HepG2 (cell line): Measurements from ENCODE around the gene PTGES3. TPM values are rescaled to one million over a fixed set of nuclear protein-coding genes. Genes with fewer than 3 reads are reported as not detected.
A peak's percentile ranks its signal among the peaks of the same experiment; 100 is the strongest.

ENCODE experiments used
- ADNP ChIP-seq: sonication (generic); formaldehyde crosslinking; IDR thresholded peaks from 2 replicates; pipeline ENCODE4 v1.4.0; 2020; ENCODE audit warnings: missing genetic modification reagents
- ATAD3A ChIP-seq: sonication (generic); formaldehyde crosslinking; IDR thresholded peaks from 2 replicates; pipeline ENCODE4 v1.4.0; 2020; ENCODE audit warnings: missing genetic modification reagents
- DNMT3B ChIP-seq: conservative IDR thresholded peaks from 2 replicates; pipeline ENCODE4 v1.6.1; 2016; ENCODE audit warnings: missing biosample characterization, control low read depth
- ESRRA ChIP-seq: sonication (generic); formaldehyde crosslinking; IDR thresholded peaks from 2 replicates; pipeline ENCODE4 v1.5.1; 2020; ENCODE audit warnings: mild to moderate bottlenecking, low read depth, missing genetic modification reagents
- FIP1L1 ChIP-seq: fragments of 200-400 bp; formaldehyde crosslinking; IDR thresholded peaks from 2 replicates; pipeline ENCODE4 v1.6.1; 2018; ENCODE audit warnings: low read depth, mild to moderate bottlenecking, low read length, moderate library complexity, borderline replicate concordance; ENCODE audit not compliant: insufficient read depth
- FOXA3 ChIP-seq: IDR thresholded peaks from 2 replicates; pipeline ENCODE4 v1.6.1; 2016; ENCODE audit warnings: missing genetic modification reagents, missing compliant biosample characterization
- HES4 ChIP-seq: sonication (generic); formaldehyde crosslinking; IDR thresholded peaks from 2 replicates; pipeline ENCODE4 v1.9.0; 2021; ENCODE audit warnings: mild to moderate bottlenecking, missing genetic modification reagents, borderline replicate concordance
- NFKB2 ChIP-seq: sonication (generic); formaldehyde crosslinking; IDR thresholded peaks from 2 replicates; pipeline ENCODE4 v1.4.0; 2020; ENCODE audit warnings: missing genetic modification reagents, borderline replicate concordance
- NR2F2 ChIP-seq: IDR thresholded peaks from 2 replicates; pipeline ENCODE4 v1.6.1; 2012; ENCODE audit warnings: low read depth, inconsistent platforms, borderline replicate concordance
- RARA ChIP-seq: IDR thresholded peaks from 2 replicates; pipeline ENCODE4 v1.6.1; 2016; ENCODE audit warnings: missing genetic modification reagents, missing compliant biosample characterization
- STAT5B ChIP-seq: sonication (generic); formaldehyde crosslinking; IDR thresholded peaks from 2 replicates; pipeline ENCODE4 v1.4.0; 2020; ENCODE audit warnings: missing genetic modification reagents
- ZIK1 ChIP-seq: sonication (generic); formaldehyde crosslinking; IDR thresholded peaks from 2 replicates; pipeline ENCODE4 v1.5.0; 2020; ENCODE audit warnings: mild to moderate bottlenecking, low read depth, missing genetic modification reagents, borderline replicate concordance
- ZNF225 ChIP-seq: sonication (generic); formaldehyde crosslinking; IDR thresholded peaks from 2 replicates; pipeline ENCODE4 v1.4.0; 2020; ENCODE audit warnings: mild to moderate bottlenecking, missing genetic modification reagents
- ZNF431 ChIP-seq: sonication (generic); formaldehyde crosslinking; IDR thresholded peaks from 2 replicates; pipeline ENCODE4 v1.9.0; 2022; ENCODE audit warnings: missing genetic modification reagents, low read depth, mild to moderate bottlenecking, borderline replicate concordance
- ZNF44 ChIP-seq: sonication (generic); formaldehyde crosslinking; IDR thresholded peaks from 2 replicates; pipeline ENCODE4 v1.5.1; 2020; ENCODE audit warnings: mild to moderate bottlenecking, missing genetic modification reagents
- ZNF460 ChIP-seq: sonication (generic); formaldehyde crosslinking; IDR thresholded peaks from 2 replicates; pipeline ENCODE4 v1.5.1; 2020; ENCODE audit warnings: missing genetic modification reagents, mild to moderate bottlenecking, borderline replicate concordance
- ZNF607 ChIP-seq: sonication (generic); formaldehyde crosslinking; IDR thresholded peaks from 2 replicates; pipeline ENCODE4 v1.5.1; 2020; ENCODE audit warnings: missing genetic modification reagents, mild to moderate bottlenecking, borderline replicate concordance
- ZNF672 ChIP-seq: sonication (generic); formaldehyde crosslinking; IDR thresholded peaks from 2 replicates; pipeline ENCODE4 v1.8.1; 2022; ENCODE audit warnings: missing genetic modification reagents
- ZNF776 ChIP-seq: sonication (generic); formaldehyde crosslinking; IDR thresholded peaks from 2 replicates; pipeline ENCODE4 v1.4.0; 2020; ENCODE audit warnings: mild to moderate bottlenecking, missing genetic modification reagents
- ZNF839 ChIP-seq: sonication (generic); formaldehyde crosslinking; IDR thresholded peaks from 2 replicates; pipeline ENCODE4 v1.4.0; 2020; ENCODE audit warnings: missing genetic modification reagents, mild to moderate bottlenecking, borderline replicate concordance
- polyA plus RNA-seq, 8 experiments: library from polyadenylated mRNA; depleted of rRNA in 3 of 8; stranded (reverse) in 7 of 8; unstranded in 1 of 8; fragments of >200 nt; fragmentation: Illumina TruSeq in 4 of 8; extraction: Trizol in 4 of 8; gene quantifications; 2 replicates each; pipeline versions ENCODE4 v1.2.1 to v1.2.3, GENCODE V29; 2011 to 2016; ENCODE audit warnings: low read depth in 4 of 8, missing spikeins in 1 of 8, mixed read lengths in 1 of 8; ENCODE audit not compliant: insufficient read depth in 1 of 8
- total RNA-seq, 5 experiments: library from RNA; depleted of rRNA; stranded (reverse); fragments of >200 nt; fragmentation: Illumina TruSeq; extraction: Trizol; gene quantifications; 2 replicates each; pipeline ENCODE4 v1.2.3, GENCODE V29; 2016; ENCODE audit warnings: low read depth in 1 of 5
- TF ChIP-seq, protein P1 (sequence below): sonication (generic); formaldehyde crosslinking; IDR thresholded peaks from 2 replicates; pipeline ENCODE4 v1.8.1; 2023; ENCODE audit warnings: mild to moderate bottlenecking, inconsistent platforms, moderate library complexity, missing genetic modification reagents, borderline replicate concordance
- TF ChIP-seq, protein P2 (sequence below): sonication (generic); formaldehyde crosslinking; IDR thresholded peaks from 2 replicates; pipeline ENCODE4 v1.4.0; 2020; ENCODE audit warnings: mild to moderate bottlenecking, missing genetic modification reagents
- TF ChIP-seq, protein P3 (sequence below): IDR thresholded peaks from 2 replicates; pipeline ENCODE4 v1.6.1; 2012; ENCODE audit warnings: inconsistent platforms

Gene PTGES3
- total and polyA plus RNA-seq, 2 of the 13 experiments (the other 11 are each of a cell fraction or from before 2014, with no cell fraction given), result 54.4 to 159 TPM

DNA sequence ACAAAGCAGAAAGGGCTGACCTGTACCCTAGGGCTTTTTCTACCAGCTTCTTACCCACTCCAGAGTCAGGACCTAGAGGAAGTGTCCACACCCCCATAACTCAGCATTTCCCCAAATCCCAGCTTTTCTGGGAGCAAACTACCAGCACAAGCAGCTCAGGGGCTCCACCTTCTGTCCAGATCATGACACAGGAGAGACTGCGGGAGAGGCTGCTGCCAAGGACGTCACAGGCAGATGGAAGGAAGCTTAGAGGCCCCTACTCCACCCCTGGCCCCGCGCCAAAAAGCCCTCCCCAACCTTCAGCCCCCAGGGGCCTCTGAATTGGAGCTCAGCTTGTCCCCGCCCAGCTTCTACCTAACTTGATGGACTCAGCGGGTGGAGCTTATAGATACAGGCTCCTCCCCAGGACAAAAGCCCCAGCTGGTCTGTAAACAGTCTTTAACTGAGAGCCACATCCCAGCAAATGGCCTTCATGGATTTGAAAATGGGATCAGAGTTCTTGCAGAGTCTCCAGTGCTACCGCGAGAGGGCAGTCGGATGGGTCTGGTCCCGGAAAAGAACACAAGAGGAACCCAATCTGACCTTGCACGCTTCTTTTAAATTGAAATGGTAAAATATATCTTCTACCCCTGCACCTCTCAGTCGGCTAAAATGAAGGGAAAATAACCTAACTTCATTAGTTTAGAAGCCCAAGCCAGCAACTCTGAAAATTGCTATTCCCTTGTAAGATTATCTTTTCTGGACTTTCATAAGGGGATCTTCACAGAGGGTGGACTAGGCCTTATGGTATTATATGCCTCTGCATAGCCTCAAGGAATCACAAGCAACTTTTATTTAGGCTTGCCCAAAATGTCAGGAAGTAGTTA, 51.2 kb downstream of the PTGES3 start (continued):
- TF ChIP-seq FOXA3 (CRISPR knock-in tag) (peak; percentile 86), HES4 (CRISPR knock-in tag) (no peak), ZNF460 (CRISPR knock-in tag) (no peak; the same call in 1 of the 2 replicates), ADNP (CRISPR knock-in tag) (no peak), FIP1L1 (no peak), ZNF225 (CRISPR knock-in tag) (no peak), ZIK1 (0 out of 2 replicates have a peak, but pooled peaks have one; percentile 38), DNMT3B (0 out of 2 replicates have a peak, but pooled peaks have one; percentile 19), ATAD3A (CRISPR knock-in tag) (no peak), NFKB2 (CRISPR knock-in tag) (peak; percentile 31; the same call in 1 of the 2 replicates), NR2F2 (no peak), ESRRA (CRISPR knock-in tag) (no peak), ZNF607 (CRISPR knock-in tag) (peak; percentile 83; the same call in 1 of the 2 replicates), ZNF776 (no peak), ZNF839 (CRISPR knock-in tag) (no peak), STAT5B (CRISPR knock-in tag) (no peak), ZNF44 (no peak), RARA (CRISPR knock-in tag) (peak; percentile 50; the same call in 1 of the 2 replicates), ZNF672 (no peak), ZNF431 (CRISPR knock-in tag) (no peak)
- TF ChIP-seq, protein P1, sequence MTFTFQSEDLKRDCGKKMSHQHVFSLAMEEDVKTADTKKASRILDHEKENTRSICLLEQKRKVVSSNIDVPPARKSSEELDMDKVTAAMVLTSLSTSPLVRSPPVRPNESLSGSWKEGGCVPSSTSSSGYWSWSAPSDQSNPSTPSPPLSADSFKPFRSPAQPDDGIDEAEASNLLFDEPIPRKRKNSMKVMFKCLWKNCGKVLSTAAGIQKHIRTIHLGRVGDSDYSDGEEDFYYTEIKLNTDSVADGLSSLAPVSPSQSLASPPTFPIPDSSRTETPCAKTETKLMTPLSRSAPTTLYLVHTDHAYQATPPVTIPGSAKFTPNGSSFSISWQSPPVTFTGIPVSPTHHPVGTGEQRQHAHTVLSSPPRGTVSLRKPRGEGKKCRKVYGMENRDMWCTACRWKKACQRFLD (CRISPR knock-in tag), result no peak
- TF ChIP-seq, protein P2, sequence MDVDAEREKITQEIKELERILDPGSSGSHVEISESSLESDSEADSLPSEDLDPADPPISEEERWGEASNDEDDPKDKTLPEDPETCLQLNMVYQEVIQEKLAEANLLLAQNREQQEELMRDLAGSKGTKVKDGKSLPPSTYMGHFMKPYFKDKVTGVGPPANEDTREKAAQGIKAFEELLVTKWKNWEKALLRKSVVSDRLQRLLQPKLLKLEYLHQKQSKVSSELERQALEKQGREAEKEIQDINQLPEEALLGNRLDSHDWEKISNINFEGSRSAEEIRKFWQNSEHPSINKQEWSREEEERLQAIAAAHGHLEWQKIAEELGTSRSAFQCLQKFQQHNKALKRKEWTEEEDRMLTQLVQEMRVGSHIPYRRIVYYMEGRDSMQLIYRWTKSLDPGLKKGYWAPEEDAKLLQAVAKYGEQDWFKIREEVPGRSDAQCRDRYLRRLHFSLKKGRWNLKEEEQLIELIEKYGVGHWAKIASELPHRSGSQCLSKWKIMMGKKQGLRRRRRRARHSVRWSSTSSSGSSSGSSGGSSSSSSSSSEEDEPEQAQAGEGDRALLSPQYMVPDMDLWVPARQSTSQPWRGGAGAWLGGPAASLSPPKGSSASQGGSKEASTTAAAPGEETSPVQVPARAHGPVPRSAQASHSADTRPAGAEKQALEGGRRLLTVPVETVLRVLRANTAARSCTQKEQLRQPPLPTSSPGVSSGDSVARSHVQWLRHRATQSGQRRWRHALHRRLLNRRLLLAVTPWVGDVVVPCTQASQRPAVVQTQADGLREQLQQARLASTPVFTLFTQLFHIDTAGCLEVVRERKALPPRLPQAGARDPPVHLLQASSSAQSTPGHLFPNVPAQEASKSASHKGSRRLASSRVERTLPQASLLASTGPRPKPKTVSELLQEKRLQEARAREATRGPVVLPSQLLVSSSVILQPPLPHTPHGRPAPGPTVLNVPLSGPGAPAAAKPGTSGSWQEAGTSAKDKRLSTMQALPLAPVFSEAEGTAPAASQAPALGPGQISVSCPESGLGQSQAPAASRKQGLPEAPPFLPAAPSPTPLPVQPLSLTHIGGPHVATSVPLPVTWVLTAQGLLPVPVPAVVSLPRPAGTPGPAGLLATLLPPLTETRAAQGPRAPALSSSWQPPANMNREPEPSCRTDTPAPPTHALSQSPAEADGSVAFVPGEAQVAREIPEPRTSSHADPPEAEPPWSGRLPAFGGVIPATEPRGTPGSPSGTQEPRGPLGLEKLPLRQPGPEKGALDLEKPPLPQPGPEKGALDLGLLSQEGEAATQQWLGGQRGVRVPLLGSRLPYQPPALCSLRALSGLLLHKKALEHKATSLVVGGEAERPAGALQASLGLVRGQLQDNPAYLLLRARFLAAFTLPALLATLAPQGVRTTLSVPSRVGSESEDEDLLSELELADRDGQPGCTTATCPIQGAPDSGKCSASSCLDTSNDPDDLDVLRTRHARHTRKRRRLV, result no peak
- TF ChIP-seq, protein P3, sequence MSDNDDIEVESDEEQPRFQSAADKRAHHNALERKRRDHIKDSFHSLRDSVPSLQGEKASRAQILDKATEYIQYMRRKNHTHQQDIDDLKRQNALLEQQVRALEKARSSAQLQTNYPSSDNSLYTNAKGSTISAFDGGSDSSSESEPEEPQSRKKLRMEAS, result peak; percentile 48; the same call in 1 of the 2 replicates
